GM18520 (cell line): ENCODE measurements around the gene SLC24A4.
A peak's percentile ranks its signal among the peaks of the same experiment; 100 is the strongest.

ENCODE experiments used
- ATAC-seq: cut with Tn5 transposase; IDR thresholded peaks from one replicate; pipeline ENCODE4 v1.9.1; 2021; ENCODE audit not compliant: unreplicated experiment

SLC24A4 gene

GRCh38 chr14:92453691-92454090, 130.7 kb downstream of the SLC24A4 start:
- no peak for ATAC-seq

- ATAC-seq = no peak
Measured at GRCh38 chr14:92455231-92455630, 132.3 kb downstream of the SLC24A4 start.

- ATAC-seq = peak; percentile 46
Measured at GRCh38 chr14:92456215-92457015, 133.4 kb downstream of the SLC24A4 start.

- no peak for ATAC-seq
Measured at GRCh38 chr14:92457016-92457565, 134.1 kb downstream of the SLC24A4 start.

DNA sequence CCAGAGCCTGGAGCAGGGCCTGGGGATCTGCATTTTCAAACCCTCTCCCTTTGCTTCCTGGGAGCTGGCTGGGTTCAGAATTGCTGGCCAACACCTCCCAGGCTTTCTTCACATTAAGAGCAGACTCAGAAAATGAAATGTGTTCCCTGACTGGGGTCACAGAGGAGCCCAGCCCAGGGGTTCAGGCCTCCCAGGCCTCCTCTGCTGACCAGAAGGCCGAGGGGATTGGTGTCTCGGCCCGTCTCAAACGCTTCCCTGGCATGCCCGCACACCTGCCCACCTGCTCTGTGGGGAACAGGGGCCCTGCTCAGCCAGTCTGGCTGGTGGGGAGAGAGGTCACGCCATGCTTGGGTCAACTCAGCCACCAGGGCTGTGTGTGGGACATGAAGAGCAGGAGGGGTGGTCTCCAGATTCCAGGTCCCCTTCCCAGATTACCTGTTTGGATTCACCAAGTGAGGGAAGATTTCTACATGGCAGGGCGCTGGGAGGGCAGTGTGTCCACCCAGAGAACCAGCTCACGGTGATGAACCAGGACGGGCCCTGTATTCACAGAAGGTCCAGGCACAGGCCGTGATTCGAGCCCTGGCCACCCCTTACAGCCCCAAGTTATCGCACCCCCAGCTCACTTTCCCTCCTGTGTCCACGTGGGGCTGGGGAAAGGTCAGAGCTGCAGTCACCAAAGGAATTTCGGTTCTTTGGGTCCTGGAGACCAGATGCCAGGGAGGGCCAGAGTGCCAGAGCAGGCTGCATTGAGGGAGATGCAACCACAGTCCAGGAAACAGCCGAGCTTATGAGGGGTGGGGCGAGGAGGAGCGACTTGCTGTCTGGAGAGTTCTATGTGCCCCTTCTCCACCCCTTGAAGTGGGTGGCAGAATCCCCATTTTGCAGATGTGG, 135.4 kb downstream of the SLC24A4 start:
- ATAC-seq = no peak

DNA sequence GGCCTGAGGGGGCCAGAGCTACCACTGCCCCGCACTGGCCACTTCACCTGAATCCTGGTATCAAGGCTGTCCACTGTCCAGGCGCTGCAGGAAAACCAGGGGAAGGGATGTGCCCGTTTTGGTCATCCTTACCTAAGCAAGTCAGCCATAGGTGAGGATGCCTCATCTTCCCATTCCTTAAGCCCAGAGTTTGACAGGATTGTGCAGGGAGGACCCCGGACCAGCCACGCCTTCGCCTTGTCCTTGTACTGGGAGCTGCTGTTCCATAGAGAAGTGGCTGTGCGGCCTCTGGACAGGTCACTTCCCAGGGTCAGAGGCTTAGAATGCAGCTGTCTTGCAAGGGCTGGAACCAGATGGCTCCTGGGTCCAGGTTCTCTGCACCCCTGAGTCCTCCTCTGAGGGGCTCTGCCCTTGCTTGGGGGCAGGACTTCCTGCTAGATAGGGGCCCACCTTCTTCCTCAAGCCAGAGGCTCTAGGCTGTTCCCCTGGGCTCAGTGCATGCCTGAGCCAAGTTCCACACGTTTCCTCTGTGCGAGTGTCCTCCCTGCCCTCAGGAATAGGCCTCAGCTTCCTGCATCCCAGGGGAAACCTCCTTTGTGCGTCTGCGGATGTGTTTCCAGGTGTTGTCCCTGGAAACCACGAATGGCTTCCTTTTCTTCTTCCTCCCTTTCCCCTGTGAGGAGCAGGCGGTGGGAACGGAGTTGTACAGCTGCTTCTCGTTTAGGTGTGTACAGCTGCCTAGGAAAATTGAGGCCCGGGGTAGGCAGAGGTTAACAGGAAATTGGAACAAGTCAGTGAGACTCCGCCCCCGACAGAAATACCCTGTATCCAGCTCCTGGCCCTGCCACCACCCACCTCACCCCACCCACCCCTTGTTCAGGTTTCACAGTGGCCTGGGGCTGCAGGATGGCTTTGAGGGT, 136.3 kb downstream of the SLC24A4 start:
- ATAC-seq = no peak

GRCh38 chr14:92459950-92460421, 137.0 kb downstream of the SLC24A4 start:
- no peak for ATAC-seq

GRCh38 chr14:92460541-92460915, 137.6 kb downstream of the SLC24A4 start:
- ATAC-seq = no peak

DNA sequence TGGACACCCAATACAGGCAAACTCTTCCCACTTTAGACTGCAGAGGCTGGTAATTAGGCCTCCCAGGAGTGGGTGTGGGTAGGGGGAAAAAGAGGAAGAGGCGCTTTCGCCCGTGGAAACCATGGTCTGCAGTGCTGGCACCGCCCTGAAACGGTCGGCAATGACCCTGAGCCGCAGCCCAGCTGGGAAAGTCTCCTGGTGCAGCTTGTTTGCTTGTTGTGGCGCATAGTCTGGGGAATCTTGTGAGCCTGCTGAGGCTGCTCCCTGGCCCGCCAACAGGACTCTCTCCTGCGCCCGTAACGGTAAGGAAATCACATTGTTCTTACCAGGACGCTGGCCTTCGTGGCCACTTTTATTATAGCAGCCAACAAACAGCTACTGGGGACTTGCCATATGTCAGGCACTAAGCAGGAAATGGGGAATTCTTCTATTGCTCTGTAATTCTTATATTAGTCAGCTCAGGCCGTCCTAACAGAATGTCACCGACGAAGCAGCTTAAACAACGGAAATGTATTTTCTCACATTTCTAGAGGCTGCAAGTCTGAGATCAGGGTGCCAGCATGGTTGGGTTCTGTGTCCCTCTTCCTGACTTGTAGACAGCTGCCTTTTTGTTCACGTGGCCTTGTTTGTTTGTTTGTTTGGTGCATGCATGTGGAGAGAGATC, 138.1 kb downstream of the SLC24A4 start:
- ATAC-seq = peak; percentile 69

DNA sequence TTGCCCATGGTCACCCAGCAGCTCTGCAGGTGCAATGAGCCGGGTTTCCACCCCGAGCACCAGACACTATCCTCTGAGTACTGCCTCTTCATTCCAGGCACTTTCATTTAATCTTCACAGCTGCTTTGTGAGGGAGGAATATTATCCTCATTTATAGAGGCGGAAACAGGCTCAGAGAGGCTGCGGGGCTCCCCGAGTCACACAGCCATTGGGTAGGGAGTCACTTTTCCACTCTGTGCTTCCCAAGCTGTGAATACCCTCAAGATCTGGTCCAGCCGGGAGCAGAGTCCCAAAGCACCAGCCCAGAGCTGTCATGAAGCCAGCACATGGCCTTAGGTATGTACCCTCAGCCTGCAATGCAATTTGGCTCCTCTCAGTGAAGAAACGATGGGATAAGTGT, 138.9 kb downstream of the SLC24A4 start:
- ATAC-seq = no peak

DNA sequence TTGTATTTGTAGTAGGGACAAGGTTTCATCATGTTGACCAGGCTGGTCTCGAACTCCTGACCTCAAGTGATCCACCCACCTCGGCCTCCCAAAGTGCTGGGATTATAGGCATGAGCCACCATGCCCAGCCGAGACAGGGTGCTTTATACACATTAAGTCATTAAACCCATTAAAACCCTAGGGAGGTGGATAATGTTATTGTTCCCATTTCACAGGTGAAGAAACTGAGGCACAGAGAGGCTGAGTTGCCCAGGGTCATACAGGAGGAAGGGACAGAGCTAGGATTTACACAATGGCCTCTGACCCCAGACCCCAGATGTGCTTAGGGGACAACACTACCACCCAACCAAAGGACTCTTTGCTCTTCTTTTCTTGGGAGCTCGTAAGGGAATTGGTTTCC, 139.6 kb downstream of the SLC24A4 start:
- ATAC-seq = no peak

- ATAC-seq = no peak
Measured at GRCh38 chr14:92463141-92463540, 140.2 kb downstream of the SLC24A4 start.

GRCh38 chr14:92464156-92464555, 141.2 kb downstream of the SLC24A4 start:
- ATAC-seq = no peak

- ATAC-seq = no peak
Measured at GRCh38 chr14:92464716-92465115, 141.8 kb downstream of the SLC24A4 start.

DNA sequence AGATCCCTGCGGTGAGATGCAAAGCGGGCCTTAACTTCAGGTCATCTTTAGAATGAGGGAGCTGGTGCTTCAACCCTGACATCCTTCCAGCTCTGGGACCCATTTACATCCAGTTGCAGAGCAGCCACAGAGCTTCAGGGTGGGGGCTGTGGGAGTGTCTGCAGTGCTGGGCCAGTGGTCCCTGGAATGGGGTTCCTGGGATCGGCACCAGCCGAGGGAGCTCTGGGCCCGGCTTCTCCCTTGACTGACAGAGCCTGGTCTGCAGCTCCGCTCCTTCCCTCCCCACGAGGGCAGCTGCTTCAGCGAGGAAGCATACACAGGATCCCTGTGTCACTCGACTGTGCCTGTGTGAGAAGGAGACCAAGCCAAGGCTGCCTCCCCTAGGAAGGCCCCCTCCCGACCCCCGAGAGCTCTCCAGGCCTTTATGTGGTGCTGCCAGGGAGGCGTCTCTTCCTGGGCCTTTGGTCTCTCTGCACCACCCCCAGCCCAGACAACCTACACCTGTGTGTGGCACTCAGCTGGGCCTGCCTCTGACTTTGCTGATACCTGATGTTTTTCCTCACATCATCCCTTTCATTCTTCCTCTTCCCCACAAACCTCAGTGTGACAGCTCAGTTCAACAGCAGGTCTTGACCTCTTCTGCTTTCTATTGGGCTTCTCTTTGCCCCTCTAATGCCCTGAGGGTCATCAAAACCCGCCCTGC, 142.5 kb downstream of the SLC24A4 start:
- ATAC-seq = no peak

DNA sequence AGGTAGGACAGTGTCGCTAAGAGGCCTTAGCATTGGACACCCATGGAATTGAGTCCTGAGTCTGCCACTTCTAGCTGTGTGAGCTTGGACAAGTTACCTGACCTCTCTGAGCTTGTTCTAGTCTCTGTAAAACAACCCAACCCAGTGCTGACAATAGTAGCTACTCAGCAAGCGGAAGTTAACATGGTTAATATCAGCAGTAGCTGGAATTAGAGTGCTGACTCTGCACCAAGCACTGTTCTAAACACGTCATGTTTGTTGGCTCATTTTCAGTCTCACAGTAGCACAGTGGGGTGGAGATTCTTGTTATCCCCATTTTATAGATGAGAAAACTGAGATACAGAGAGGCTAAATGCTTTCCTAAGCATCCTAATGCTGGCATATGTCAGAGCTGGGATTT, 143.1 kb downstream of the SLC24A4 start:
- ATAC-seq = no peak

DNA sequence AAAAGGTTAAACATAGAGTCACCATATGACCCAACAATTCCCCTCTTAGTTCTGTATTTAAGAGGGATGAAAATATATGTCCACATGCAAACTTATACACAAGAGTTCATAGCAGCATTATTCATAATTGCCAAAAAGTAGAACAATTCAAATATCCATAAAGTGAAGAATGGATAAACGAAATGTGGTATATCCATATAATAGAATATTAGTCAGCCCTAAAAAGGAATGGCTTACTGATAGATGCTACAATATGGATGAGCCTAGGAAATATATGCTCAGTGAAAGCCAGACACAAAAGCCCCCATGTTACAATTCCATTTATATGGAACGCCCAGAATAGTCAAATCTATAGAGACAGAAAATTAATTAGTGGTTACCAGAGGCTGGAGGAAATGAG, 146.6 kb downstream of the SLC24A4 start:
- ATAC-seq = no peak

- ATAC-seq = no peak
Measured at GRCh38 chr14:92470215-92470614, 147.2 kb downstream of the SLC24A4 start.

- no peak for ATAC-seq
Measured at GRCh38 chr14:92470811-92471210, 147.8 kb downstream of the SLC24A4 start.
